ENCODE data around the gene SLC41A3. TPM values are rescaled to one million over a fixed set of nuclear protein-coding genes. Genes with fewer than 3 reads are reported as not detected.

The SLC41A3 gene
- total RNA-seq, 1 experiment from 2014 or later = 26.9 TPM

GRCh38 chr3:126105691-126106187, 21.8 kb upstream of the SLC41A3 start:
- no peak overlapping the region for H3K27ac ChIP-seq (ENCODE audit: low read length)
- no peaks in the 10 kb centered on the region for H3K9me3 ChIP-seq (ENCODE audit: low read length)
- H3K9me2 ChIP-seq (replicated peaks; ENCODE audit: insufficient read depth, low read length) = no peaks in the 10 kb centered on the region
- H4K20me1 ChIP-seq (ENCODE audit: insufficient read depth, low read depth, low read length) = no peaks in the 10 kb centered on the region
- H3K4me3 ChIP-seq (ENCODE audit: low read length) = no peak overlapping the region
- H3K4me1 ChIP-seq (ENCODE audit: low read length) = no peaks in the 10 kb centered on the region
- H3K27me3 ChIP-seq (ENCODE audit: low read length) = no peaks in the 10 kb centered on the region
- no peak for DNase-seq
- H2AFZ ChIP-seq (ENCODE audit: low read length) = no peak overlapping the region
- H3K4me2 ChIP-seq (ENCODE audit: low read depth, low read length, poor library complexity, severe bottlenecking) = no peak overlapping the region
- H3K79me2 ChIP-seq (ENCODE audit: low read length) = no peaks in the 10 kb centered on the region
- no peak overlapping the region for H3K9ac ChIP-seq (ENCODE audit: low read length)
- H3K36me3 ChIP-seq (ENCODE audit: insufficient read depth, low read length) = no peaks in the 10 kb centered on the region

- H3K4me3 ChIP-seq (ENCODE audit: low read length) = no peak overlapping the region
- DNase-seq = no peak
These were observed 21.1 kb upstream of the SLC41A3 start for GRCh38 chr3:126104742-126105605.

GRCh38 chr3:126104028-126104635, 20.2 kb upstream of the SLC41A3 start:
- no peak for DNase-seq
- no peak overlapping the region for H3K27ac ChIP-seq (ENCODE audit: low read length)
- H4K20me1 ChIP-seq (ENCODE audit: insufficient read depth, low read depth, low read length) = no peaks in the 10 kb centered on the region
- H3K9me2 ChIP-seq (replicated peaks; ENCODE audit: insufficient read depth, low read length) = no peaks in the 10 kb centered on the region
- H3K79me2 ChIP-seq (ENCODE audit: low read length) = no peaks in the 10 kb centered on the region
- H3K27me3 ChIP-seq (ENCODE audit: low read length) = no peaks in the 10 kb centered on the region
- no peaks in the 10 kb centered on the region for H3K36me3 ChIP-seq (ENCODE audit: insufficient read depth, low read length)
- no peak overlapping the region for H3K4me3 ChIP-seq (ENCODE audit: low read length)
- no peak overlapping the region for H2AFZ ChIP-seq (ENCODE audit: low read length)
- no peaks in the 10 kb centered on the region for H3K4me1 ChIP-seq (ENCODE audit: low read length)
- H3K9me3 ChIP-seq (ENCODE audit: low read length) = no peaks in the 10 kb centered on the region
- H3K9ac ChIP-seq (ENCODE audit: low read length) = no peak overlapping the region
- H3K4me2 ChIP-seq (ENCODE audit: low read depth, low read length, poor library complexity, severe bottlenecking) = no peak overlapping the region

More at GRCh38 chr3:126104742-126105605, 21.1 kb upstream of the SLC41A3 start:
- H3K4me1 ChIP-seq (ENCODE audit: low read length) = no peaks in the 10 kb centered on the region
- H2AFZ ChIP-seq (ENCODE audit: low read length) = no peak overlapping the region
- H3K79me2 ChIP-seq (ENCODE audit: low read length) = no peaks in the 10 kb centered on the region
- H3K4me2 ChIP-seq (ENCODE audit: low read depth, low read length, poor library complexity, severe bottlenecking) = no peak overlapping the region
- no peaks in the 10 kb centered on the region for H3K9me2 ChIP-seq (replicated peaks; ENCODE audit: insufficient read depth, low read length)
- no peaks in the 10 kb centered on the region for H3K36me3 ChIP-seq (ENCODE audit: insufficient read depth, low read length)
- no peak overlapping the region for H3K9ac ChIP-seq (ENCODE audit: low read length)
- H3K9me3 ChIP-seq (ENCODE audit: low read length) = no peaks in the 10 kb centered on the region
- H3K27me3 ChIP-seq (ENCODE audit: low read length) = no peaks in the 10 kb centered on the region
- no peak overlapping the region for H3K27ac ChIP-seq (ENCODE audit: low read length)
- no peaks in the 10 kb centered on the region for H4K20me1 ChIP-seq (ENCODE audit: insufficient read depth, low read depth, low read length)

DNA sequence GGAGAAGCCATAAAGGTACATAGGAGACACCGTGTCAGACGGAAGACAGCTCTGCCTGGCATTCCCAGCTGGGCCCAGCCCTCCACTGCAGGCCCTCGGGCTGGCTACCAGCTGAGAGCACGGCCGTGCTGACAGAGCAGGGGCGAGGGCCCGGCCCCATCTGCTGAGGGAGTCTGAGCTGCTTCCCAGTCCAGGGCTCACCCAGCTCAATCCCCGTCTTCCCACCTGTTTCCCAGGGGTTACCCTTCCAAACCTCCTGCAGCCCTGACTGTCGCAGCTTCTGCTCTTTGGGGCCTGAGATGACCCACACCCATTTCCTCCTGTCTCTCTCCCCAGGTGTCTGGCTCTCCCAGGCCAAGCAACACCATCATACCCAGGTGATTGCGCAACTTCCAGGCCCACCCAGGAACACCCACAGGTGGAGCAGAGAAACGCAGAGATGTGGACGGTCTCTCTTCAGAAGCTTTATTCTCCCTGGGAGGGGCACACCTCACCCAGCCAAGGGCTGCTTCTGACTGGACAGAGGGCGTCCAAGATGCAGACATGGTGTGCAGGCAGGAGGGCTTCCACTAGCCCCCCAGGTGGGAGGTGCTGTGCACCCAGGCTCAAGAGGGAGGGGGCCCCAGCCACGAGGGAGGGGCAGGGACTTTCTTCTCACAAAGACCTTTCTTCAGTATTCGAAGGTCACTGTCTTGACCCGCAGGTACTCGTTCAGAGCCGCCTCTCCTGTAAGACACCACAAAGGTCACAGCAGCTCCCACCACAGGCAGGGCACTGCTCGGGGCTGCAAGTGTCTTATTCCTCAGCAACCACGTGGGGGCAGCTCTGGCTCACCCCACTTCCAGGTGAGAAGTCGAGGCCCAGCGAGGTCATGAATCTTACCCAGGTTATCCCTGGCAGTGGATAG, 19.4 kb upstream of the SLC41A3 start:
- H3K79me2 ChIP-seq (ENCODE audit: low read length) = no peaks in the 10 kb centered on the region
- H3K9ac ChIP-seq (ENCODE audit: low read length) = no peak overlapping the region
- no peak overlapping the region for H3K4me3 ChIP-seq (ENCODE audit: low read length)
- no peak overlapping the region for H2AFZ ChIP-seq (ENCODE audit: low read length)
- no peaks in the 10 kb centered on the region for H3K27me3 ChIP-seq (ENCODE audit: low read length)
- no peaks in the 10 kb centered on the region for H3K9me3 ChIP-seq (ENCODE audit: low read length)
- H3K27ac ChIP-seq (ENCODE audit: low read length) = no peak overlapping the region
- no peak overlapping the region for H3K4me2 ChIP-seq (ENCODE audit: low read depth, low read length, poor library complexity, severe bottlenecking)
- H4K20me1 ChIP-seq (ENCODE audit: insufficient read depth, low read depth, low read length) = no peaks in the 10 kb centered on the region
- no peaks in the 10 kb centered on the region for H3K36me3 ChIP-seq (ENCODE audit: insufficient read depth, low read length)
- H3K4me1 ChIP-seq (ENCODE audit: low read length) = no peaks in the 10 kb centered on the region
- H3K9me2 ChIP-seq (replicated peaks; ENCODE audit: insufficient read depth, low read length) = no peaks in the 10 kb centered on the region
- DNase-seq = peak; percentile 67

- H3K27ac ChIP-seq (ENCODE audit: low read length) = no peak overlapping the region
- no peaks in the 10 kb centered on the region for H3K79me2 ChIP-seq (ENCODE audit: low read length)
- no peaks in the 10 kb centered on the region for H3K27me3 ChIP-seq (ENCODE audit: low read length)
- no peaks in the 10 kb centered on the region for H3K9me2 ChIP-seq (replicated peaks; ENCODE audit: insufficient read depth, low read length)
- no peak overlapping the region for H3K4me3 ChIP-seq (ENCODE audit: low read length)
- no peaks in the 10 kb centered on the region for H3K36me3 ChIP-seq (ENCODE audit: insufficient read depth, low read length)
- H3K4me2 ChIP-seq (ENCODE audit: low read depth, low read length, poor library complexity, severe bottlenecking) = no peak overlapping the region
- H3K4me1 ChIP-seq (ENCODE audit: low read length) = no peaks in the 10 kb centered on the region
- H3K9me3 ChIP-seq (ENCODE audit: low read length) = no peaks in the 10 kb centered on the region
- no peak overlapping the region for H3K9ac ChIP-seq (ENCODE audit: low read length)
- no peaks in the 10 kb centered on the region for H4K20me1 ChIP-seq (ENCODE audit: insufficient read depth, low read depth, low read length)
- DNase-seq = no peak
- no peak overlapping the region for H2AFZ ChIP-seq (ENCODE audit: low read length)
These were observed 18.6 kb upstream of the SLC41A3 start for GRCh38 chr3:126102530-126102951.

DNA sequence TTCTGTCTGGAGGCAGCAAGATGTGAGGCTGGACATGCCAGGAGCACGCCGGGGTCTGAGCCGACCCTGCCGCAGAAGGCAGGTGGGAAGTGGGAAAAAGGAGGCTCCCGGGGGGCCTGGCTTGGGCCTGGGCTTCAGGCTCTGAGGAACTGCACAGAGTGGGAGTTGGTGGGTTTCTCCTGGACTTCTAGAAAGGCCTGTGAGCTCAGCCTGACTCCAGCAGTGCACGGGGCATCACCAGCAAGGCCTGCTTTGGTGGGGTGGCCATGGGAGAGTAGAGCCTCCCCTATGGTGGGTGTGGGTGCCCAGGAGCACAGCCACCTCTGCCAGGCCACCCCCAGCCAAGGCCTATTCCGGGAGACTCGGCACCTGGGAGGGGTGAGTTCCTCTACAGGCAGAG, 18.1 kb upstream of the SLC41A3 start:
- H3K9me2 ChIP-seq (replicated peaks; ENCODE audit: insufficient read depth, low read length) = no peaks in the 10 kb centered on the region
- no peaks in the 10 kb centered on the region for H4K20me1 ChIP-seq (ENCODE audit: insufficient read depth, low read depth, low read length)
- H3K79me2 ChIP-seq (ENCODE audit: low read length) = no peaks in the 10 kb centered on the region
- H3K9ac ChIP-seq (ENCODE audit: low read length) = no peak overlapping the region
- H3K36me3 ChIP-seq (ENCODE audit: insufficient read depth, low read length) = no peaks in the 10 kb centered on the region
- no peak overlapping the region for H3K4me2 ChIP-seq (ENCODE audit: low read depth, low read length, poor library complexity, severe bottlenecking)
- no peaks in the 10 kb centered on the region for H3K4me1 ChIP-seq (ENCODE audit: low read length)
- no peak overlapping the region for H2AFZ ChIP-seq (ENCODE audit: low read length)
- no peaks in the 10 kb centered on the region for H3K9me3 ChIP-seq (ENCODE audit: low read length)
- no peak overlapping the region for H3K27ac ChIP-seq (ENCODE audit: low read length)
- no peaks in the 10 kb centered on the region for H3K27me3 ChIP-seq (ENCODE audit: low read length)
- no peak for DNase-seq
- no peak overlapping the region for H3K4me3 ChIP-seq (ENCODE audit: low read length)

DNA sequence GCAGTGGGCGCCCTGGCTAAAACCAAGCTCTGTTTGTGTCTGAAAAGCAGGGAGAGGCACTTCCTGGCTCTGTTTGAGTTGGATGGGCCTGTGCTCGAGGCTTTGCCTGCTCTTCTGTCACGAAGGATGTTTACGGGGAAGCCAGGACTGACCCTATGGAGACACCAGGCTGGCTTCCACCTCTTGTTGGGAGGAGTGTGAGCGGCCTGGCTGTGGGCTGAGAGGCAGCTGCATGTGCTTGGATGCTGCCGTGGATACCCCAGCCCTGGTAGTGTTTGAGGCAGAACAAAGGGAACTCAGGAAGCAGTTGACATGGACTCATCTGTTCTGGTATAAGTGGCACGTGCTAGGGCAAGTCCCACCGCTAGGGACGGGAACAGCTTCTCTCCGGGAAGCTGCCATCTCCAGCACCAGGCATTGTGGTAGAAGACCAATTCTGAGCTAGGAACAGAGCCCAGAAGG, 17.6 kb upstream of the SLC41A3 start:
- Histone ChIP-seq H3K36me3 (ENCODE audit: insufficient read depth, low read length) (no peaks in the 10 kb centered on the region), H3K9me2 (replicated peaks; ENCODE audit: insufficient read depth, low read length) (no peaks in the 10 kb centered on the region), H3K4me1 (ENCODE audit: low read length) (no peaks in the 10 kb centered on the region), H3K4me2 (ENCODE audit: low read depth, low read length, poor library complexity, severe bottlenecking) (no peak overlapping the region), H3K79me2 (ENCODE audit: low read length) (no peaks in the 10 kb centered on the region), H3K9me3 (ENCODE audit: low read length) (no peaks in the 10 kb centered on the region), H4K20me1 (ENCODE audit: insufficient read depth, low read depth, low read length) (no peaks in the 10 kb centered on the region), H2AFZ (ENCODE audit: low read length) (no peak overlapping the region), H3K27me3 (ENCODE audit: low read length) (no peaks in the 10 kb centered on the region), H3K4me3 (ENCODE audit: low read length) (no peak overlapping the region), H3K27ac (ENCODE audit: low read length) (no peak overlapping the region), H3K9ac (ENCODE audit: low read length) (no peak overlapping the region)
- DNase-seq = no peak
